ENCODE results near the gene RNASE12.

- TF ChIP-seq CTCF (IDR thresholded peaks at IDR 0.05) (no peak), POLR2A (IDR thresholded peaks at IDR 0.05) (no peak)
Observed at GRCh38 chr14:20622816-20623291, 31.7 kb upstream of the RNASE12 start.
